A673 (cell line): ENCODE results near the gene EFR3B.

ENCODE experiments used
- CTCF ChIP-seq: fragments of 300-800, 200-600 bp; sonication (generic); conservative IDR thresholded peaks from 2 replicates; pipeline ENCODE4 v1.5.1; 2017; ENCODE audit warnings: low read depth, mild to moderate bottlenecking, antibody characterized with exemption, low read length, moderate library complexity, mixed read lengths
- EZH2 ChIP-seq: fragments of 200-600 bp; sonication (generic); IDR thresholded peaks from 2 replicates; pipeline ENCODE4 v1.6.1; 2017; ENCODE audit warnings: borderline replicate concordance, low read depth, mild to moderate bottlenecking, mixed read lengths, antibody characterized with exemption, low read length; ENCODE audit not compliant: poor library complexity, severe bottlenecking

- no peak for TF ChIP-seq CTCF
- no peak for TF ChIP-seq EZH2
Measured at GRCh38 chr2:25158096-25158852, 116.4 kb downstream of the EFR3B start.
